ENCODE measurements around the gene CDKN1A. TPM values are rescaled to one million over a fixed set of nuclear protein-coding genes. Genes with fewer than 3 reads are reported as not detected.

CDKN1A gene
- total RNA-seq, result 151 TPM
- long read RNA-seq, transcript CDKN1A-203 (3 exons, 2,267 nt), result minor isoform, 25 of 460 reads
- long read RNA-seq, transcript CDKN1A-201 (3 exons, 2,180 nt), result major isoform, 344 of 460 reads
- long read RNA-seq, partial matches to known transcripts, result 33 of 460 reads
- long read RNA-seq, other reads (novel, unspliced or antisense), result 56 of 460 reads

DNA sequence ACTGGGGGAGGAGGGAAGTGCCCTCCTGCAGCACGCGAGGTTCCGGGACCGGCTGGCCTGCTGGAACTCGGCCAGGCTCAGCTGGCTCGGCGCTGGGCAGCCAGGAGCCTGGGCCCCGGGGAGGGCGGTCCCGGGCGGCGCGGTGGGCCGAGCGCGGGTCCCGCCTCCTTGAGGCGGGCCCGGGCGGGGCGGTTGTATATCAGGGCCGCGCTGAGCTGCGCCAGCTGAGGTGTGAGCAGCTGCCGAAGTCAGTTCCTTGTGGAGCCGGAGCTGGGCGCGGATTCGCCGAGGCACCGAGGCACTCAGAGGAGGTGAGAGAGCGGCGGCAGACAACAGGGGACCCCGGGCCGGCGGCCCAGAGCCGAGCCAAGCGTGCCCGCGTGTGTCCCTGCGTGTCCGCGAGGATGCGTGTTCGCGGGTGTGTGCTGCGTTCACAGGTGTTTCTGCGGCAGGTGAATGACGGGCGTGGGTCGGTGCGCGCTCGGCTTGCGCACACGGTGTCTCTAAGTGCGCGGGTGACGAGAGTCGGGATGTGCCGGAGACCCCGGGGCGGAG lies at the start of gene CDKN1A:
Gene CDKN1A (plus strand): TSS at position 227 of the 555 bp plus-strand sequence. CDS start 5,388 bp downstream, outside the sequence.
- intact Hi-C loops (cut with DNase I), result no loop called here
- Histone ChIP-seq H3K36me3 (peaks cover 16% of the 10 kb centered on the region), H3K27ac (peak within 1 kb of the TSS; percentile 97), H3K4me3 (peak within 1 kb of the TSS; percentile 86), H3K9me3 (no peaks in the 10 kb centered on the region), H3K27me3 (no peaks in the 10 kb centered on the region), H3K4me1 (peaks cover 53% of the 10 kb centered on the region)
- ATAC-seq (peak; percentile 86), DNase-seq (peak; percentile 97)
- TF ChIP-seq, protein P1, sequence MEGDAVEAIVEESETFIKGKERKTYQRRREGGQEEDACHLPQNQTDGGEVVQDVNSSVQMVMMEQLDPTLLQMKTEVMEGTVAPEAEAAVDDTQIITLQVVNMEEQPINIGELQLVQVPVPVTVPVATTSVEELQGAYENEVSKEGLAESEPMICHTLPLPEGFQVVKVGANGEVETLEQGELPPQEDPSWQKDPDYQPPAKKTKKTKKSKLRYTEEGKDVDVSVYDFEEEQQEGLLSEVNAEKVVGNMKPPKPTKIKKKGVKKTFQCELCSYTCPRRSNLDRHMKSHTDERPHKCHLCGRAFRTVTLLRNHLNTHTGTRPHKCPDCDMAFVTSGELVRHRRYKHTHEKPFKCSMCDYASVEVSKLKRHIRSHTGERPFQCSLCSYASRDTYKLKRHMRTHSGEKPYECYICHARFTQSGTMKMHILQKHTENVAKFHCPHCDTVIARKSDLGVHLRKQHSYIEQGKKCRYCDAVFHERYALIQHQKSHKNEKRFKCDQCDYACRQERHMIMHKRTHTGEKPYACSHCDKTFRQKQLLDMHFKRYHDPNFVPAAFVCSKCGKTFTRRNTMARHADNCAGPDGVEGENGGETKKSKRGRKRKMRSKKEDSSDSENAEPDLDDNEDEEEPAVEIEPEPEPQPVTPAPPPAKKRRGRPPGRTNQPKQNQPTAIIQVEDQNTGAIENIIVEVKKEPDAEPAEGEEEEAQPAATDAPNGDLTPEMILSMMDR (IDR thresholded peaks at IDR 0.05), result no peak

DNA sequence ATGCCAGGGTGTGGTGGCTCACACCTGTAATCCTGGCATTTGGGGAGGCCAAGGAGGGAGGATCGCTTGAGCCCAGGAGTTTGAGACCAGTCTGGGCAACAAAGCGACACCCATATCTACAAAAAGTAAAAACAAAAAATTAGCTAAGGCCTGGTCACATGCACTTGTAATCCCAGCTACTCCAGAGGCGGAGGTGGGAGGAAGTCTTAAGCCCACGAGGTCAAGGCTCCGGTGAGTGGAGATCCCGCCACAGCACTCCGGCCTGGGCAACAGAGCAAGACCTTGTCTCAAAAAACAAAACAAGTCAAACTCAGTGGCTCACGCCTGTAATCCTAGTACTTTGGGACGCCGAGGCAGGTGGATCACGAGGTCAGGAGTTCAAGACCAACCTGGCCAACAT lies 48.7 kb upstream of the CDKN1A start:
- DNase-seq, result no peak
- Histone ChIP-seq H3K27me3 (no peaks in the 10 kb centered on the region), H3K27ac (peak overlapping the region; percentile 61), H3K36me3 (no peaks in the 10 kb centered on the region), H3K4me1 (peaks cover 39% of the 10 kb centered on the region), H3K4me3 (no peak overlapping the region), H3K9me3 (no peaks in the 10 kb centered on the region)
- TF ChIP-seq, protein P1 (IDR thresholded peaks at IDR 0.05), result no peak
- ATAC-seq, result no peak
- intact Hi-C loops (cut with DNase I), result loop anchor here (5.0 to 10.0 kb wide), 2 partner anchors 53 to 115 kb away; no protein-coding TSS in a partner anchor

DNA sequence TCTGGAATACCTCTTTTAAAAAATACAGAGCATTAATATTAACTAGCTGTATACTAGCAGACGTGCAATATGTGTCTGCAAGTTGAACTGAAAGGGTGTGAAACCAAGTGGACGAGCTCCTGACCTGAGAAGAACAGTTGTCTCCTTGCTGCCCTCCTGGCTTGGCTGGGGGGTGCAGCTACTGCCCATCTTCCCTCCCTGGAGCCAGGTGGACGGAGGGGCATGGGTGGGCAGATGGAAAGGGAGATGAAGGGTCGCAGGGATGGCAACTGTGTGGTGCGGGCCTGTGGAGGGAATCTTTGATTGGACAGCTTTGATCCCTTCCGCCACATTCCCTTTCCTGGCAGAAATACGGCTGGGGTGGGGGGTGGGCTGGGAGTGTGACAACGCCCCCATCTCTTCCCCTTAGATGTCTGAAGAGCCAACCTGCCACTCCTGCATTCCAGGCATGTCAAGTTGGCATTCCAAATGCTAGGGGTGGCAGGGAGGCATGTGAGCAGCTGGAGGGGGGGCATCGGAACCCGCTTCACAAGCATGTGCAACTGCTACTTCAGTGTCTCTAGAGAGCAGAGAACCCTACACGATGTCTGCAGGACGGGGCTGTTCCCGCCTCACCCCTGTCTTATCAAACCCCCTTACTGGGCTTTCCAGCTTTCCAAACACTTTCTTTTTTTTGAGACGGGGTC lies 47.0 kb upstream of the CDKN1A start:
- intact Hi-C loops (cut with DNase I), result no loop called here
- DNase-seq, result peak; percentile 72
- Histone ChIP-seq H3K4me3 (no peak overlapping the region), H3K36me3 (no peaks in the 10 kb centered on the region), H3K27ac (peak overlapping the region; percentile 14), H3K9me3 (no peaks in the 10 kb centered on the region), H3K27me3 (no peaks in the 10 kb centered on the region), H3K4me1 (peaks cover 35% of the 10 kb centered on the region)
- peak; percentile 64 for ATAC-seq
- TF ChIP-seq, protein P1 (IDR thresholded peaks at IDR 0.05), result no peak

DNA sequence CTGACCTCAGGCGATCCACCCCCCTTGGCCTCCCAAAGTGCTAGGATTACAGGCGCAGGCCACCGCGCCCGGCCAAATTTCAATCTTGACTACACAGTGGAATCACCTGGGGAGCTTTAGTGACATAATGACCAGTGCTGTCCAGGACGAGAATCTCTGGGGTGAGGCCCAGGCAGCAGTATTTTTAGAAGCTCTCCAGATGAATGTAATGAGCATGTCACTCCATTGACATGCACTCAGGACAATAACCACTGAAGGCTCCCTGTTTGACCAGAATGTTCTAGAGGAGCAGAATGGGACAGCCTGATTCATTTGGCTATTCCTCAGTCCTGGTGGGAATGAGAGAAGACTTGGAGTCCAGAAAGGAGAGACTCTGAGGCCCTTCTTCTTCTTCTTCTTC lies 45.1 kb upstream of the CDKN1A start:
- Histone ChIP-seq H3K27ac (no peak overlapping the region), H3K9me3 (no peaks in the 10 kb centered on the region), H3K36me3 (no peaks in the 10 kb centered on the region), H3K4me3 (no peak overlapping the region), H3K27me3 (no peaks in the 10 kb centered on the region), H3K4me1 (peaks cover 21% of the 10 kb centered on the region)
- ATAC-seq (peak; percentile 5), DNase-seq (no peak)
- TF ChIP-seq, protein P1 (IDR thresholded peaks at IDR 0.05), result no peak
- intact Hi-C loops (cut with DNase I), result no loop called here

DNA sequence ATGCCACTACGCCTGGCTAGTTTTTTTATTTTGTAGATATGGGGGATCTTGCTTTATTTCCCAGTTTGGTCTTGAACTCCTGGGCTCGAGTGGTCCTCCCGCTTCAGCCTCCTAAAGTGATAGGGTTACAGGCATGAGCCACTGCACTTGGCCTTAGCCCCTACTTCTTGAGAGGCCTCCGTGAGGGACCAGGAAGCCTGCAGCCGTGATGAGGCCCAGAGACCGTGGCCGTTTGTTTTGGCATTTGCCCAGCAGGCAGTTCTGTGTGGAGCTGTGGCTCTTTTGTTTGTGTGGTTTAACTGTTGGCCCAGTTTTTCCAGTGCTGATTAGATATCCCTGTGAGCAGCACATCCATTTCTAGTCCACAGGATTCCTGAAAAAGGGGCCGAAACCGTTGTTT lies 44.6 kb upstream of the CDKN1A start:
- Histone ChIP-seq H3K4me1 (peaks cover 16% of the 10 kb centered on the region), H3K36me3 (no peaks in the 10 kb centered on the region), H3K9me3 (no peaks in the 10 kb centered on the region), H3K27me3 (no peaks in the 10 kb centered on the region), H3K27ac (no peak overlapping the region), H3K4me3 (no peak overlapping the region)
- intact Hi-C loops (cut with DNase I), result no loop called here
- ATAC-seq (peak; percentile 57), DNase-seq (peak; percentile 72)
- TF ChIP-seq, protein P1 (IDR thresholded peaks at IDR 0.05), result no peak
